Natural killer cell (primary cell): ENCODE data around the gene RND1. TPM values are rescaled to one million over a fixed set of nuclear protein-coding genes. Genes with fewer than 3 reads are reported as not detected.

Experiments
- ATAC-seq, 3 donors: fragments of 150-1000 bp in 2 of 3; fragments of 200-7000 bp in 1 of 3; cut with Tn5 transposase; 1 replicate in 1 of 3; 2 replicates in 2 of 3; pipeline ENCODE4 v1.10.0; 2021; ENCODE audit warnings: mild to moderate bottlenecking in 2 of 3, moderate library complexity in 2 of 3
- DNase-seq, 2 donors: peaks; one replicate each; pipeline versions ENCODE4 v3.0.0 to v3.0.0-alpha.2; 2013 to 2021; ENCODE audit warnings: mixed read lengths in 1 of 2
- H3K27ac ChIP-seq: one replicate; pipeline ENCODE4 v1.5.1; 2013; ENCODE audit warnings: mild to moderate bottlenecking, low read length
- H3K27me3 ChIP-seq: one replicate; pipeline ENCODE4 v1.6.1; 2013; ENCODE audit warnings: low read length; ENCODE audit not compliant: control insufficient read depth, insufficient read depth
- H3K36me3 ChIP-seq: one replicate; pipeline ENCODE4 v1.6.1; 2013; ENCODE audit warnings: low read length; ENCODE audit not compliant: control insufficient read depth, insufficient read depth
- H3K4me1 ChIP-seq: one replicate; pipeline ENCODE4 v1.6.1; 2013; ENCODE audit warnings: low read length; ENCODE audit not compliant: control insufficient read depth, insufficient read depth
- H3K4me3 ChIP-seq: one replicate; pipeline ENCODE4 v1.5.1; 2013; ENCODE audit warnings: low read length
- H3K9me3 ChIP-seq: one replicate; pipeline ENCODE4 v1.6.1; 2013; ENCODE audit warnings: low read length; ENCODE audit not compliant: control insufficient read depth, insufficient read depth
- H3K27ac Mint-ChIP-seq, 2 donors: one replicate each; pipeline ENCODE4 v1.8.0; 2022; ENCODE audit warnings: mild to moderate bottlenecking in 2 of 2, mixed read lengths in 2 of 2, moderate library complexity in 1 of 2
- H3K27me3 Mint-ChIP-seq, 2 donors: one replicate each; pipeline ENCODE4 v1.8.0; 2022; ENCODE audit warnings: low read depth in 2 of 2, mixed read lengths in 2 of 2
- H3K36me3 Mint-ChIP-seq: one replicate; pipeline ENCODE4 v1.8.0; 2022; ENCODE audit warnings: mixed read lengths
- H3K4me1 Mint-ChIP-seq, 2 donors: one replicate each; pipeline ENCODE4 v1.8.0; 2022; ENCODE audit warnings: mixed read lengths in 2 of 2
- H3K4me3 Mint-ChIP-seq: one replicate; pipeline ENCODE4 v1.8.0; 2022; ENCODE audit warnings: mild to moderate bottlenecking, moderate library complexity, mixed read lengths
- H3K9me3 Mint-ChIP-seq, 2 donors: one replicate each; pipeline ENCODE4 v1.8.0; 2022; ENCODE audit warnings: mixed read lengths in 2 of 2
- CTCF ChIP-seq: fragments of 200-600 bp; IDR thresholded peaks from one replicate; pipeline ENCODE4 v1.8.0; 2022; ENCODE audit warnings: antibody characterized with exemption
- WGBS: methylation state at CpG from one replicate; pipeline ENCODE4 v1.1.7; 2013; ENCODE audit warnings: missing lambda C conversion rate; ENCODE audit not compliant: insufficient coverage; 5-methylcytosine and 5-hydroxymethylcytosine counted together
- intact Hi-C: fragments of 100-400 bp; cut with micrococcal nuclease; formaldehyde crosslinking; loops from one replicate; pipeline ENCODE4 v1.14.2; 2022
- total RNA-seq, 4 donors: library from RNA; stranded (reverse); fragments of 120-200 nt in 1 of 4; gene quantifications; one replicate each; pipeline versions ENCODE4 v1.2.3 to v1.2.4, GENCODE V29; 2013 to 2022

The RND1 gene
- total RNA-seq, 3 donors from 2014 or later (not counting 1 experiment from before 2014, with no cell fraction given), result 1.7 to 6.8 (median 5.6) TPM

- peaks cover 11% of the 10 kb centered on the region for H3K27me3 ChIP-seq
- 87% methylated on average over 5 of the region's 5 CpGs for WGBS
- peaks cover 9 to 39% of the 10 kb centered on the region in 2 donors for H3K4me1 Mint-ChIP-seq
- H3K27me3 Mint-ChIP-seq, result peaks cover 8 to 21% of the 10 kb centered on the region in 2 donors
- peak overlapping the region; percentile 28 for H3K4me3 Mint-ChIP-seq
- no peak overlapping the region for H3K27ac Mint-ChIP-seq
- DNase-seq, result no peak
- H3K9me3 ChIP-seq, result no peaks in the 10 kb centered on the region
- no peaks in the 10 kb centered on the region for H3K36me3 Mint-ChIP-seq
- intact Hi-C loops, result no loop called here
- TF ChIP-seq CTCF, result no peak
- H3K9me3 Mint-ChIP-seq, result no peaks in the 10 kb centered on the region
- ATAC-seq, result no peak
- H3K4me1 ChIP-seq, result peaks cover 23% of the 10 kb centered on the region
- H3K27ac ChIP-seq, result no peak overlapping the region
- no peak overlapping the region for H3K4me3 ChIP-seq
- H3K36me3 ChIP-seq, result no peaks in the 10 kb centered on the region
These were observed 45.5 kb downstream of the RND1 start for GRCh38 chr12:48819986-48820725.

GRCh38 chr12:48818831-48819590, 46.7 kb downstream of the RND1 start:
- no peaks in the 10 kb centered on the region for H3K36me3 ChIP-seq
- Mint-ChIP-seq H3K9me3 (no peaks in the 10 kb centered on the region), H3K4me1 (peaks cover 12 to 48% of the 10 kb centered on the region in 2 donors), H3K27ac (peak overlapping the region in 1 of 2 donors; percentile 82), H3K4me3 (peak overlapping the region; percentile 83), H3K27me3 (peaks cover 8 to 22% of the 10 kb centered on the region in 2 donors), H3K36me3 (no peaks in the 10 kb centered on the region)
- no peak for TF ChIP-seq CTCF
- peak in 1 of 2 donors; percentile 54 for DNase-seq
- H3K27me3 ChIP-seq, result peaks cover 11% of the 10 kb centered on the region
- H3K27ac ChIP-seq, result no peak overlapping the region
- H3K4me3 ChIP-seq, result peak overlapping the region; percentile 51
- H3K4me1 ChIP-seq, result peaks cover 30% of the 10 kb centered on the region
- intact Hi-C loops, result no loop called here
- ATAC-seq, result peak in 1 of 3 donors; percentile 9
- WGBS, result 21% methylated on average over 36 of the region's 37 CpGs
- H3K9me3 ChIP-seq, result no peaks in the 10 kb centered on the region

- Histone ChIP-seq H3K9me3 (no peaks in the 10 kb centered on the region), H3K4me1 (peaks cover 35% of the 10 kb centered on the region), H3K4me3 (peak within 1 kb of the TSS; percentile 51), H3K27ac (no peak within 1 kb of the TSS), H3K27me3 (peaks cover 11% of the 10 kb centered on the region), H3K36me3 (no peaks in the 10 kb centered on the region)
- H3K36me3 Mint-ChIP-seq, result no peaks in the 10 kb centered on the region
- peak; percentile 59 to 85 for DNase-seq
- no peak for TF ChIP-seq CTCF
- peak; percentile 58 to 66 (median 61) for ATAC-seq
- no peaks in the 10 kb centered on the region for H3K9me3 Mint-ChIP-seq
- peaks cover 8 to 22% of the 10 kb centered on the region in 2 donors for H3K27me3 Mint-ChIP-seq
- H3K4me3 Mint-ChIP-seq, result peak within 1 kb of the TSS; percentile 88
- H3K27ac Mint-ChIP-seq, result peak within 1 kb of the TSS in 1 of 2 donors; percentile 82
- under 1% methylated on average over 79 of the region's 79 CpGs for WGBS
- peaks cover 12 to 52% of the 10 kb centered on the region in 2 donors for H3K4me1 Mint-ChIP-seq
- intact Hi-C loops, result no loop called here
These were observed 47.5 kb downstream of the RND1 start, which contains the start of gene CACNB3 for GRCh38 chr12:48817873-48818830. Gene CACNB3, plus strand, starts transcription at chr12:48818496. Its CDS starts 434 bp downstream, at chr12:48818930.
